Activated CD4-positive, alpha-beta T cell treated with anti-CD3 and anti-CD28 coated beads, Interleukin-2, amount 50 U/mL, for 1 hour (primary cell): Measurements from ENCODE around the gene PTPRU.
"Not testable (repeated sequence)": the region's sequence is repeated elsewhere in the genome, so short reads cannot be mapped to it uniquely, and the experiment has no call there.

Experiments
- DNase-seq: peaks from one replicate; pipeline ENCODE4 v3.0.0-alpha.2; 2020

The PTPRU gene

GRCh38 chr1:29235955-29236711, at the start of gene PTPRU:
Gene PTPRU, plus strand, starts transcription at chr1:29236522. Its CDS starts 123 bp downstream, at chr1:29236645.
- peak; percentile 75 for DNase-seq

GRCh38 chr1:29186707-29187106, 49.6 kb upstream of the PTPRU start:
- no peak for DNase-seq

GRCh38 chr1:29190718-29191117, 45.6 kb upstream of the PTPRU start:
- no peak for DNase-seq

- no peak for DNase-seq
Measured at GRCh38 chr1:29193879-29194455, 42.4 kb upstream of the PTPRU start.

GRCh38 chr1:29195881-29196291, 40.4 kb upstream of the PTPRU start:
- DNase-seq = no peak

GRCh38 chr1:29196863-29197589, 39.3 kb upstream of the PTPRU start:
- DNase-seq = no peak

GRCh38 chr1:29197590-29197924, 38.8 kb upstream of the PTPRU start:
- DNase-seq = peak; percentile 26

- no peak for DNase-seq
Measured at GRCh38 chr1:29197993-29198392, 38.3 kb upstream of the PTPRU start.

- no peak for DNase-seq
Measured at GRCh38 chr1:29200906-29201594, 35.3 kb upstream of the PTPRU start.

GRCh38 chr1:29201595-29202051, 34.7 kb upstream of the PTPRU start:
- DNase-seq = no peak

- no peak for DNase-seq
Measured at GRCh38 chr1:29202053-29202452, 34.3 kb upstream of the PTPRU start.

GRCh38 chr1:29202584-29203340, 33.6 kb upstream of the PTPRU start:
- peak; percentile 91 for DNase-seq

- no peak for DNase-seq
Measured at GRCh38 chr1:29208442-29208841, 27.9 kb upstream of the PTPRU start.

GRCh38 chr1:29209173-29209572, 27.1 kb upstream of the PTPRU start:
- DNase-seq = no peak

GRCh38 chr1:29210278-29211085, 25.8 kb upstream of the PTPRU start:
- DNase-seq = no peak

GRCh38 chr1:29211086-29212030, 25.0 kb upstream of the PTPRU start:
- DNase-seq = no peak

- DNase-seq = no peak
Measured at GRCh38 chr1:29213055-29213454, 23.3 kb upstream of the PTPRU start.

- DNase-seq = no peak
Measured at GRCh38 chr1:29217633-29218032, 18.7 kb upstream of the PTPRU start.

GRCh38 chr1:29218223-29218622, 18.1 kb upstream of the PTPRU start:
- DNase-seq = no peak

- no peak for DNase-seq
Measured at GRCh38 chr1:29221296-29221695, 15.0 kb upstream of the PTPRU start.

GRCh38 chr1:29222260-29222659, 14.1 kb upstream of the PTPRU start:
- DNase-seq = not testable (repeated sequence)
